IMR-90 (cell line): ENCODE results near the gene PCSK5. TPM values are rescaled to one million over a fixed set of nuclear protein-coding genes. Genes with fewer than 3 reads are reported as not detected.

Experiments used
- ATAC-seq: fragments of 200-7000 bp; cut with Tn5 transposase; 2 replicates; pipeline ENCODE4 v1.9.1; 2020; ENCODE audit warnings: low read depth, mild to moderate bottlenecking, moderate library complexity
- BruUV-seq: library from RNA; stranded (reverse); fragments of 400-500 nt; replicated peaks from 2 replicates; lab custom pipeline; 2021; lab: Mats Ljungman, UMichigan
- CTCF ChIA-PET: fragments of 300-600 bp; formaldehyde crosslinking; extraction: SDS; loops from one replicate; lab custom pipeline; 2021; ENCODE audit warnings: antibody characterized with exemption; lab: Yijun Ruan, JAX
- POLR2A ChIA-PET: fragments of 300-600 bp; sonication (Branson Sonifier 250); formaldehyde crosslinking; loops from one replicate; lab custom pipeline; 2022; ENCODE audit warnings: antibody characterized with exemption; ENCODE audit not compliant: unreplicated experiment; lab: Charles Lee
- DNase-seq: peaks from one replicate; pipeline ENCODE4 v3.0.0; 2013
- H2AFZ ChIP-seq: replicated peaks from 2 replicates; pipeline ENCODE3; 2013; ENCODE audit warnings: low read length, mild to moderate bottlenecking; ENCODE audit not compliant: poor library complexity
- H2AK5ac ChIP-seq: 2 replicates; pipeline ENCODE4 v1.6.1; 2013; ENCODE audit warnings: low read depth, low read length, inconsistent platforms
- H2AK9ac ChIP-seq: replicated peaks from 2 replicates; pipeline ENCODE3; 2013; ENCODE audit warnings: mild to moderate bottlenecking, low read depth, low read length, moderate library complexity; ENCODE audit not compliant: poor library complexity
- H2BK120ac ChIP-seq: 2 replicates; pipeline ENCODE4 v1.6.1; 2013; ENCODE audit warnings: low read depth, low read length, inconsistent platforms
- H2BK15ac ChIP-seq: 3 replicates; pipeline ENCODE4 v1.6.1; 2013; ENCODE audit warnings: low read depth, low read length, inconsistent platforms
- H2BK20ac ChIP-seq: 2 replicates; pipeline ENCODE4 v1.6.1; 2013; ENCODE audit warnings: low read depth, mild to moderate bottlenecking, inconsistent platforms, low read length, moderate library complexity
- H2BK5ac ChIP-seq: 2 replicates; pipeline ENCODE4 v1.6.1; 2013; ENCODE audit warnings: mild to moderate bottlenecking, low read depth, low read length, inconsistent platforms; ENCODE audit not compliant: poor library complexity, severe bottlenecking
- H3K14ac ChIP-seq: replicated peaks from 2 replicates; pipeline ENCODE4 v1.6.1; 2013; ENCODE audit warnings: low read depth, low read length, inconsistent platforms
- H3K18ac ChIP-seq: 2 replicates; pipeline ENCODE4 v1.6.1; 2013; ENCODE audit warnings: low read depth, low read length, control low read depth
- H3K23ac ChIP-seq: 2 replicates; pipeline ENCODE4 v1.6.1; 2013; ENCODE audit warnings: low read depth, low read length, inconsistent platforms
- H3K27ac ChIP-seq: 2 replicates; pipeline ENCODE4 v1.5.1; 2013; ENCODE audit warnings: mild to moderate bottlenecking, control low read depth, low read length; ENCODE audit not compliant: insufficient read depth
- H3K27me3 ChIP-seq: 2 replicates; pipeline ENCODE4 v1.6.1; 2013; ENCODE audit warnings: low read length; ENCODE audit not compliant: control insufficient read depth, insufficient read depth
- H3K36me3 ChIP-seq: 2 replicates; pipeline ENCODE4 v1.6.1; 2013; ENCODE audit warnings: low read length, mixed read lengths; ENCODE audit not compliant: control insufficient read depth, insufficient read depth
- H3K4ac ChIP-seq: 2 replicates; pipeline ENCODE4 v1.6.1; 2013; ENCODE audit warnings: low read depth, low read length, inconsistent platforms
- H3K4me1 ChIP-seq: 2 replicates; pipeline ENCODE4 v1.6.1; 2013; ENCODE audit warnings: low read length, mixed read lengths; ENCODE audit not compliant: control insufficient read depth, insufficient read depth
- H3K4me2 ChIP-seq: 2 replicates; pipeline ENCODE4 v1.6.1; 2013; ENCODE audit warnings: low read depth, mild to moderate bottlenecking, control low read depth, low read length, moderate library complexity
- H3K4me3 ChIP-seq: 2 replicates; pipeline ENCODE4 v1.5.1; 2013; ENCODE audit warnings: low read depth, mild to moderate bottlenecking, control low read depth, low read length, moderate library complexity; ENCODE audit not compliant: insufficient read depth
- H3K56ac ChIP-seq: 2 replicates; pipeline ENCODE4 v1.6.1; 2013; ENCODE audit warnings: low read length, inconsistent platforms; ENCODE audit not compliant: insufficient read depth; ENCODE audit errors: extremely low read depth
- H3K79me1 ChIP-seq, 2 experiments: 2 replicates each; pipeline ENCODE4 v1.6.1; 2013; ENCODE audit warnings: low read length in 2 of 2, inconsistent platforms in 1 of 2, low read depth in 1 of 2
- H3K9ac ChIP-seq: 2 replicates; pipeline ENCODE4 v1.6.1; 2013; ENCODE audit warnings: low read depth, low read length, control low read depth
- H3K9me1 ChIP-seq: 2 replicates; pipeline ENCODE4 v1.6.1; 2013; ENCODE audit warnings: low read length, inconsistent platforms; ENCODE audit not compliant: insufficient read depth
- H3K9me3 ChIP-seq: 2 replicates; pipeline ENCODE4 v1.6.1; 2013; ENCODE audit warnings: low read length; ENCODE audit not compliant: control insufficient read depth, insufficient read depth
- H4K20me1 ChIP-seq: 2 replicates; pipeline ENCODE4 v1.6.1; 2013; ENCODE audit warnings: low read length, inconsistent platforms; ENCODE audit not compliant: insufficient read depth
- H4K5ac ChIP-seq: 2 replicates; pipeline ENCODE4 v1.6.1; 2013; ENCODE audit warnings: mild to moderate bottlenecking, low read depth, low read length, control low read depth
- H4K8ac ChIP-seq, 2 experiments: 2 replicates each; pipeline ENCODE4 v1.6.1; 2013; ENCODE audit warnings: low read depth in 2 of 2, low read length in 2 of 2, control low read depth in 1 of 2, inconsistent platforms in 1 of 2
- H4K91ac ChIP-seq: 2 replicates; pipeline ENCODE4 v1.6.1; 2013; ENCODE audit warnings: low read depth, low read length, inconsistent platforms; ENCODE audit not compliant: insufficient read depth
- RAD21 ChIP-seq: IDR thresholded peaks from 2 replicates; pipeline ENCODE4 v1.6.1; 2012; ENCODE audit warnings: low read length, improper control_type of control experiment
- RCOR1 ChIP-seq: IDR thresholded peaks from 2 replicates; pipeline ENCODE4 v1.6.1; 2012; ENCODE audit warnings: mild to moderate bottlenecking, low read length, improper control_type of control experiment; ENCODE audit not compliant: insufficient replicate concordance
- USF2 ChIP-seq: fragments of 150-350 bp; IDR thresholded peaks from 2 replicates; pipeline ENCODE4 v1.6.1; 2017; ENCODE audit warnings: mild to moderate bottlenecking, antibody characterized with exemption, low read length, low read depth
- WGBS, 2 experiments: methylation state at CpG; one replicate each; pipeline versions ENCODE4 v1.1.5 to v1.1.7; 2013; ENCODE audit warnings: missing lambda C conversion rate in 2 of 2; ENCODE audit not compliant: insufficient read length in 1 of 2; ENCODE audit errors: extremely low coverage in 2 of 2; 5-methylcytosine and 5-hydroxymethylcytosine counted together
- dilution Hi-C: fragments of 300-500 bp; cut with HindIII; formaldehyde crosslinking; loops from one replicate; pipeline ENCODE4 v1.14.3; 2018; ENCODE audit warnings: low sequenced_read_pairs; ENCODE audit not compliant: unreplicated experiment
- in situ Hi-C: fragments of 300-500 bp; cut with MboI; formaldehyde crosslinking; loops from 3 replicates; pipeline ENCODE4 v1.14.3; 2019; ENCODE audit warnings: low sequenced_read_pairs, inconsistent platforms, mixed read lengths
- intact Hi-C: fragments of 100-400 bp; cut with micrococcal nuclease; formaldehyde crosslinking; loops from 2 replicates; pipeline ENCODE4 v1.10.0; 2022
- polyA plus RNA-seq, 3 experiments: library from polyadenylated mRNA; depleted of rRNA; stranded (reverse); fragments of >200 nt; gene quantifications; 2 replicates each; pipeline ENCODE4 v1.2.3, GENCODE V29; 2012; ENCODE audit warnings: low replicate concordance in 1 of 3
- total RNA-seq: library from RNA; depleted of rRNA; stranded (reverse); fragments of >200 nt; gene quantifications from 2 replicates; pipeline ENCODE4 v1.2.3, GENCODE V29; 2012
- TF ChIP-seq, protein P1 (sequence below): fragments of 150-350 bp; IDR thresholded peaks from 2 replicates; pipeline ENCODE4 v1.6.1; 2016; ENCODE audit warnings: low read depth, mild to moderate bottlenecking, low read length, moderate library complexity, borderline replicate concordance

Gene PCSK5
- total and polyA plus RNA-seq, 2 of the 4 experiments (the other 2 are of a cell fraction), result 1.5 to 3.0 TPM

GRCh38 chr9:76192013-76192412 is 301.5 kb downstream of the PCSK5 start:
- ChIA-PET POLR2A (no interaction called here), CTCF (no interaction called here)

More at GRCh38 chr9:76192013-76192412, 301.5 kb downstream of the PCSK5 start:
- Histone ChIP-seq H3K4ac (no peak overlapping the region), H3K9me3 (no peaks in the 10 kb centered on the region), H4K91ac (no peak overlapping the region), H2BK5ac (no peak overlapping the region), H3K27me3 (no peaks in the 10 kb centered on the region), H3K23ac (no peak overlapping the region), H3K14ac (no peak overlapping the region), H4K5ac (no peak overlapping the region), H2BK120ac (no peak overlapping the region), H2BK20ac (no peak overlapping the region), H4K8ac (no peak overlapping the region), H2BK15ac (no peak overlapping the region), H3K9ac (no peak overlapping the region), H3K18ac (no peak overlapping the region), H3K4me3 (no peak overlapping the region), H2AK5ac (no peak overlapping the region), H3K79me1 (no peaks in the 10 kb centered on the region), H3K27ac (no peak overlapping the region), H3K56ac (no peak overlapping the region), H3K4me1 (peaks cover 2% of the 10 kb centered on the region; the same call in 1 of the 2 replicates), H3K9me1 (no peaks in the 10 kb centered on the region), H3K4me2 (no peak overlapping the region), H3K36me3 (no peaks in the 10 kb centered on the region; the same call in 1 of the 2 replicates), H2AK9ac (no peak overlapping the region), H2AFZ (no peak overlapping the region), H4K20me1 (no peaks in the 10 kb centered on the region)
- no peak for TF ChIP-seq RAD21
- TF ChIP-seq, protein P1, sequence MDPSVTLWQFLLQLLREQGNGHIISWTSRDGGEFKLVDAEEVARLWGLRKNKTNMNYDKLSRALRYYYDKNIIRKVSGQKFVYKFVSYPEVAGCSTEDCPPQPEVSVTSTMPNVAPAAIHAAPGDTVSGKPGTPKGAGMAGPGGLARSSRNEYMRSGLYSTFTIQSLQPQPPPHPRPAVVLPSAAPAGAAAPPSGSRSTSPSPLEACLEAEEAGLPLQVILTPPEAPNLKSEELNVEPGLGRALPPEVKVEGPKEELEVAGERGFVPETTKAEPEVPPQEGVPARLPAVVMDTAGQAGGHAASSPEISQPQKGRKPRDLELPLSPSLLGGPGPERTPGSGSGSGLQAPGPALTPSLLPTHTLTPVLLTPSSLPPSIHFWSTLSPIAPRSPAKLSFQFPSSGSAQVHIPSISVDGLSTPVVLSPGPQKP, result no peak
- no peak for TF ChIP-seq RCOR1
- no peak for TF ChIP-seq USF2
- no TSS peak for BruUV-seq
- WGBS, 2 experiments, result 100% methylated on average over 1 of the region's 3 CpGs; no CpG with 5 or more reads in 1 of the 2 experiments
- in situ Hi-C loops, result no loop called here
- no peak for DNase-seq
- ATAC-seq, result no peak
- dilution Hi-C loops, result no loop called here
- intact Hi-C loops, result no loop called here
